GM23248 (cell line): Measurements from ENCODE around the gene FRAT2. TPM values are rescaled to one million over a fixed set of nuclear protein-coding genes. Genes with fewer than 3 reads are reported as not detected.

Source experiments
- DNase-seq: peaks from one replicate; pipeline ENCODE4 v3.0.0-alpha.2; 2015
- H2AFZ ChIP-seq: fragments of 200-600 bp; sonication (generic); 2 replicates; pipeline ENCODE4 v1.6.1; 2016; ENCODE audit warnings: antibody characterized with exemption
- H3F3A ChIP-seq: fragments of 200-600 bp; sonication (generic); 2 replicates; pipeline ENCODE4 v1.6.1; 2016; ENCODE audit warnings: mild to moderate bottlenecking, antibody characterized with exemption, mixed run types; ENCODE audit not compliant: insufficient read depth
- H3K27ac ChIP-seq: fragments of 200-600 bp; sonication (generic); 2 replicates; pipeline ENCODE4 v1.5.1; 2016; ENCODE audit warnings: mild to moderate bottlenecking
- H3K27me3 ChIP-seq: fragments of 200-600 bp; sonication (generic); replicated peaks from 2 replicates; pipeline ENCODE4 v1.6.1; 2016; ENCODE audit warnings: mild to moderate bottlenecking; ENCODE audit not compliant: insufficient read depth
- H3K36me3 ChIP-seq: fragments of 200-600 bp; sonication (generic); 2 replicates; pipeline ENCODE4 v1.6.1; 2016; ENCODE audit warnings: low read depth, mild to moderate bottlenecking
- H3K4me1 ChIP-seq: fragments of 200-600 bp; sonication (generic); 2 replicates; pipeline ENCODE4 v1.6.1; 2016; ENCODE audit warnings: mild to moderate bottlenecking; ENCODE audit not compliant: insufficient read depth
- H3K4me2 ChIP-seq: fragments of 200-600 bp; sonication (generic); one replicate; pipeline ENCODE4 v1.6.1; 2016; ENCODE audit warnings: mild to moderate bottlenecking; ENCODE audit not compliant: unreplicated experiment
- H3K4me3 ChIP-seq: fragments of 200-600 bp; sonication (generic); 2 replicates; pipeline ENCODE4 v1.5.1; 2016; ENCODE audit warnings: mild to moderate bottlenecking
- H3K79me2 ChIP-seq: fragments of 200-600 bp; sonication (generic); 2 replicates; pipeline ENCODE4 v1.6.1; 2016; ENCODE audit warnings: mild to moderate bottlenecking; ENCODE audit not compliant: insufficient read depth
- H3K9ac ChIP-seq: fragments of 200-600 bp; sonication (generic); 2 replicates; pipeline ENCODE4 v1.6.1; 2016; ENCODE audit warnings: mild to moderate bottlenecking
- H3K9me2 ChIP-seq: fragments of 200-600 bp; sonication (generic); 2 replicates; pipeline ENCODE4 v1.6.1; 2016; ENCODE audit warnings: mixed run types, mild to moderate bottlenecking, moderate library complexity; ENCODE audit not compliant: insufficient read depth
- H3K9me3 ChIP-seq: fragments of 200-600 bp; sonication (generic); one replicate; pipeline ENCODE4 v1.6.1; 2017; ENCODE audit warnings: low read depth
- H4K20me1 ChIP-seq: fragments of 200-600 bp; sonication (generic); 2 replicates; pipeline ENCODE4 v1.6.0; 2016; ENCODE audit not compliant: insufficient read depth
- EZH2 ChIP-seq: fragments of 200-600 bp; sonication (generic); IDR thresholded peaks from 2 replicates; pipeline ENCODE4 v1.6.1; 2018; ENCODE audit warnings: antibody characterized with exemption, mild to moderate bottlenecking; ENCODE audit not compliant: insufficient read depth, poor library complexity, severe bottlenecking
- EZH2phosphoT487 ChIP-seq: fragments of 200-600 bp; sonication (generic); IDR thresholded peaks from 2 replicates; pipeline ENCODE4 v1.6.1; 2018; ENCODE audit warnings: antibody characterized with exemption, moderate library complexity, mild to moderate bottlenecking, low read depth; ENCODE audit not compliant: insufficient read depth
- WGBS, 2 experiments: methylation state at CpG; one replicate each; pipeline ENCODE4 v1.1.6; 2015 to 2017; ENCODE audit warnings: low lambda C conversion rate in 2 of 2, low coverage in 1 of 2; ENCODE audit errors: missing lambda C conversion rate in 2 of 2; 5-methylcytosine and 5-hydroxymethylcytosine counted together
- in situ Hi-C: fragments of 300-500 bp; cut with MboI; formaldehyde crosslinking; loops from 2 replicates; pipeline ENCODE4 v1.15.0; 2020
- polyA plus RNA-seq: library from polyadenylated mRNA; unstranded; fragments of >200 nt; fragmentation: Nextera tagmentation; extraction: Ambion mirVana; gene quantifications from 2 replicates; pipeline ENCODE4 v1.2.1, GENCODE V29; 2016
- total RNA-seq: library from RNA; depleted of rRNA; stranded (reverse); fragments of >200 nt; shearing (Covaris generic); gene quantifications from 2 replicates; pipeline ENCODE4 v1.2.3, GENCODE V29; 2014

The FRAT2 gene
- total and polyA plus RNA-seq, 2 experiments from 2014 or later = 1.6 to 10.3 TPM

DNA sequence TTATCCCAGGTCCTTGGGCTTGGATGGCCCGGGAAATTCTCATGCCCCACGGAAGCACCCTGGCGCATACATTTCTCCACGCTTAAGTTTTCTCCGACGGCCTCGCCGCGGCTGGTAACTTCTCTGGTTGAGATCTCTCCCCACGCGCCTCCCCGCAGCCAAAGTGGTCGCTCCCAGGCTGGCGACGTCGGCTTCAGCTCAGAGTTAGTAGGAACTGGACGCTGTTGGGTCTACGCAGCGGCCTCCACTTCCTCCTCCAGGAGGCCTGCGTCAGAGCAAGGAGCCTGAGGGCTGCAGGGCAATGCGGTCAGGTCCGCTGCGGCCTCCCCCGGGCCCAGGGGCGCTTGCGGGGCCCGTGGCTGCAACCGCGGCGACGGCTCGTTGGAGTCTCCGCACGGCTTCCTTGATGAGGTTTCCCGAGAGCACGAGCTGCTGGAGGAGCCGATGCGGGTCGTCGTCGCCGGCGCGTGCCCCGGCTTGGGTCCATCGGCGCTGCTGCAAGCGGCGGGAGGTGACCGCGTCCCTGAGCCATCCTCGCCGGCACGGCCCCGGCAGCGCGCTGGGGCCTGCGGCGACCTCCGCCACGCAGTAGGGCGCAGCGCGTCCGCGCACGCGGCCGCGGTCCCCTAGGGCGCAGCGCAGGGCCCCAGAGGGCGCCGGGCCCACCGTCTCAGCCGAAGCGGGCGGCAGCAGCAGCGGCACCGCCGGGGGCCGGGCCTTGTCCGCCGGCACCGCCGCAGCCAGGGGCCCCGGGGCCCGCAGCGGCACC is 744 bp downstream of the FRAT2 start:
- H3K27me3 ChIP-seq = 0 out of 2 replicates have a peak, but pooled peaks cover 8% of the 10 kb centered on the region
- peaks cover 19% of the 10 kb centered on the region for H3K4me1 ChIP-seq
- H3K27ac ChIP-seq = peak overlapping the region; percentile 88
- peaks cover 38% of the 10 kb centered on the region for H3K79me2 ChIP-seq
- in situ Hi-C loops = no loop called here
- DNase-seq = peak; percentile 79
- peaks cover 29% of the 10 kb centered on the region for H3F3A ChIP-seq
- H3K9me2 ChIP-seq = no peaks in the 10 kb centered on the region
- H3K4me3 ChIP-seq = peak overlapping the region; percentile 94
- WGBS, 2 experiments = 1% methylated on average over 54 to 61 of the region's 89 CpGs
- H3K4me2 ChIP-seq = peak overlapping the region; percentile 96
- peak overlapping the region; percentile 91 for H3K9ac ChIP-seq
- TF ChIP-seq EZH2 (no peak), EZH2phosphoT487 (no peak)
- H4K20me1 ChIP-seq = no peaks in the 10 kb centered on the region
- no peaks in the 10 kb centered on the region for H3K36me3 ChIP-seq
- no peaks in the 10 kb centered on the region for H3K9me3 ChIP-seq
- H2AFZ ChIP-seq = peak overlapping the region; percentile 89

DNA sequence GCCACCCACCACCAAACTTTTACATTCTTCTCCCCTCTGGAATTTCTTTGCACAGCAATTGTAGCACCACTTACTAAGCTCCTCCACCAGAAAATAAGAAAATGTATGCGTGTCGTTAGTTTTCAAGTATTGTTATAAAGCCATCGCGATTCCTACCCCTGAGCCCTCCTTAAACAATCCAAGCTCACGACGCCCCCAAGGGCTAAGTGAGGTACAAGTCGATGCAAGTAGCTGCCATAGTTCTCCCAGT is 1.3 kb downstream of the FRAT2 start:
- H3K27ac ChIP-seq = peak overlapping the region; percentile 88

DNA sequence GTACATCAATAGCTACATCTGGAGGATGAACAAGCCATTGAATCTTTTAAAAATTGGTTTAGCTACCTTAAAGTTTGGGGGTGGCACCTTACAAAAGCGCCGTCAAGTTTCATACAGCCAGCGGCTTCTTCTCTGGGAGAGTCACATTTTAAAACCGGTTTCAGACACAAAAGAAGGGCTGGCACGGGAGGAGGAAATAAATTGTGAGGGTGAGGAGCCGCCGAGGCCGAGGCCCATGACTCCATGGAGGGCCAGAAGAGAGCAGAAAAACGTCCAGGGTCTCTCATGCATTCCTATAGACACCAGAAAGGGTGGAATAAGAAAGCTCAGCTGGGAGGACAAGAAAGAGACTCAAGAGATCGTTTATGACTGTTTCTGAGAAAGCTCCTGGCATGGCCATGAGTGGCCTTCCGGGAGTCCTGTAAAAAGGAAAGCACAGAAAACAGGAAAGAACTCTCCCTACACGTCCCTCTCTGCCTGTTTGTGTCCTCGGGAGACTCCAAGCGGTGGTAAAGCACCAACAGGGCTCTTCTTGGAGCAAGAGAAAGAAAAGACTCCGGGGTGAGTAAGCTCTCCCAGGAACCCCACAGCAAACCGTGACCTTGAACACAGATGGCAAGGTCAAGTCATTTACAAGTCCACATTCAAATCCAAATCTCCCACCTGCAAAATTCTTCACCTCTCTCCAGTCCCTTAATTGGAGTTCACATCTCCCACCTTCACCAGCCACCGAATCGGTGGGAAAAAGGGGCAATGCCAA is 1.8 kb downstream of the FRAT2 start:
- Histone ChIP-seq H3K36me3 (no peaks in the 10 kb centered on the region), H3K9ac (peak overlapping the region; percentile 91), H2AFZ (peak overlapping the region; percentile 89), H3K9me3 (no peaks in the 10 kb centered on the region), H3K27ac (peak overlapping the region; percentile 88), H3K4me3 (peak overlapping the region; percentile 94), H4K20me1 (no peaks in the 10 kb centered on the region), H3K4me1 (peaks cover 19% of the 10 kb centered on the region), H3K9me2 (no peaks in the 10 kb centered on the region), H3K27me3 (0 out of 2 replicates have a peak, but pooled peaks cover 8% of the 10 kb centered on the region), H3K4me2 (peak overlapping the region; percentile 96), H3K79me2 (peaks cover 39% of the 10 kb centered on the region), H3F3A (peaks cover 26% of the 10 kb centered on the region)
- TF ChIP-seq EZH2 (no peak), EZH2phosphoT487 (no peak)
- 1 to 3% methylated on average over 18 of the region's 18 CpGs for WGBS, 2 experiments
- DNase-seq = peak; percentile 90
- in situ Hi-C loops = no loop called here

More for the DNA sequence above, 1.3 kb downstream of the FRAT2 start:
- no peaks in the 10 kb centered on the region for H3K9me3 ChIP-seq
- peaks cover 39% of the 10 kb centered on the region for H3K79me2 ChIP-seq
- peak overlapping the region; percentile 89 for H2AFZ ChIP-seq
- no peaks in the 10 kb centered on the region for H4K20me1 ChIP-seq
- peaks cover 29% of the 10 kb centered on the region for H3F3A ChIP-seq
- H3K27me3 ChIP-seq = 0 out of 2 replicates have a peak, but pooled peaks cover 8% of the 10 kb centered on the region
- peak overlapping the region; percentile 96 for H3K4me2 ChIP-seq
- no peak for TF ChIP-seq EZH2
- H3K9me2 ChIP-seq = no peaks in the 10 kb centered on the region
- H3K36me3 ChIP-seq = no peaks in the 10 kb centered on the region
- WGBS, 2 experiments = 1 to 3% methylated on average over 7 of the region's 7 CpGs
- peak overlapping the region; percentile 91 for H3K9ac ChIP-seq
- peak; percentile 61 for DNase-seq
- peaks cover 19% of the 10 kb centered on the region for H3K4me1 ChIP-seq
- H3K4me3 ChIP-seq = peak overlapping the region; percentile 94
- in situ Hi-C loops = no loop called here

- peak overlapping the region; percentile 94; the same call in 1 of the 2 replicates for H3K4me3 ChIP-seq
- peak overlapping the region; percentile 88; the same call in 1 of the 2 replicates for H3K27ac ChIP-seq
- H3K9me2 ChIP-seq = no peaks in the 10 kb centered on the region
- TF ChIP-seq EZH2phosphoT487 = no peak
- no peak for TF ChIP-seq EZH2
- H3K27me3 ChIP-seq = no peaks in the 10 kb centered on the region
- H3K4me2 ChIP-seq = peak overlapping the region; percentile 96
- 48 to 53% methylated on average over 6 of the region's 6 CpGs for WGBS, 2 experiments
- DNase-seq = no peak
- in situ Hi-C loops = no loop called here
- peaks cover 13% of the 10 kb centered on the region for H3K4me1 ChIP-seq
- no peaks in the 10 kb centered on the region for H3K9me3 ChIP-seq
- H3K79me2 ChIP-seq = peaks cover 39% of the 10 kb centered on the region
- H3K36me3 ChIP-seq = no peaks in the 10 kb centered on the region
- H3K9ac ChIP-seq = peak overlapping the region; percentile 91
- H3F3A ChIP-seq = peaks cover 20% of the 10 kb centered on the region
- no peaks in the 10 kb centered on the region for H4K20me1 ChIP-seq
- H2AFZ ChIP-seq = no peak overlapping the region
These were observed 3.3 kb downstream of the FRAT2 start for GRCh38 chr10:97331153-97331703.
